WTC11 (cell line): Measurements from ENCODE around the gene ELOVL5. TPM values are rescaled to one million over a fixed set of nuclear protein-coding genes. Genes with fewer than 3 reads are reported as not detected.
"Not testable (repeated sequence)": the region's sequence is repeated elsewhere in the genome, so short reads cannot be mapped to it uniquely, and the experiment has no call there.

ENCODE experiments used
- ATAC-seq: fragments of 200-7000 bp; cut with Tn5 transposase; 2 replicates; pipeline ENCODE4 v1.10.0; 2021; ENCODE audit warnings: mild to moderate bottlenecking, moderate library complexity
- CTCF ChIA-PET: fragments of 300-600 bp; sonication (Branson Sonifier 250); formaldehyde crosslinking; loops from one replicate; lab custom pipeline; 2021; ENCODE audit warnings: antibody characterized with exemption; lab: Charles Lee
- POLR2A ChIA-PET: fragments of 350-600 bp; sonication (Branson Sonifier 250); formaldehyde crosslinking; loops from one replicate; lab custom pipeline; 2021; ENCODE audit warnings: antibody characterized with exemption; lab: Charles Lee
- DNase-seq: peaks from one replicate; pipeline ENCODE4 v3.0.0; 2021; ENCODE audit warnings: low spot score
- H3K27ac Mint-ChIP-seq: 2 replicates; pipeline ENCODE4 v1.8.0; 2021; ENCODE audit warnings: mixed read lengths
- H3K27me3 Mint-ChIP-seq: 2 replicates; pipeline ENCODE4 v1.8.0; 2021; ENCODE audit warnings: low read depth, mild to moderate bottlenecking, moderate library complexity, mixed read lengths
- H3K36me3 Mint-ChIP-seq: 2 replicates; pipeline ENCODE4 v1.8.0; 2021; ENCODE audit warnings: mixed read lengths
- H3K4me1 Mint-ChIP-seq: 2 replicates; pipeline ENCODE4 v1.8.0; 2022; ENCODE audit warnings: mixed read lengths
- H3K4me3 Mint-ChIP-seq: 2 replicates; pipeline ENCODE4 v1.8.0; 2021; ENCODE audit warnings: mild to moderate bottlenecking, moderate library complexity, mixed read lengths
- H3K9me3 Mint-ChIP-seq: 2 replicates; pipeline ENCODE4 v1.8.0; 2021; ENCODE audit warnings: mixed read lengths
- AFF4 ChIP-seq: sonication (generic); formaldehyde crosslinking; IDR thresholded peaks from 2 replicates; pipeline ENCODE4 v1.8.1; 2023; ENCODE audit warnings: mild to moderate bottlenecking, missing genetic modification reagents, borderline replicate concordance
- ATF1 ChIP-seq: sonication (generic); formaldehyde crosslinking; IDR thresholded peaks from 2 replicates; pipeline ENCODE4 v1.8.1; 2023; ENCODE audit warnings: mild to moderate bottlenecking, moderate library complexity, missing genetic modification reagents
- E2F1 ChIP-seq: sonication (generic); formaldehyde crosslinking; IDR thresholded peaks from 2 replicates; pipeline ENCODE4 v1.8.0; 2022; ENCODE audit warnings: mild to moderate bottlenecking, missing genetic modification reagents
- EMX1 ChIP-seq: fragments of 250-450 bp; sonication (Bioruptor Pico); IDR thresholded peaks from 2 replicates; pipeline ENCODE4 v1.8.0; 2021; ENCODE audit warnings: mild to moderate bottlenecking
- ESRRA ChIP-seq: sonication (generic); formaldehyde crosslinking; IDR thresholded peaks from 2 replicates; pipeline ENCODE4 v1.8.1; 2022; ENCODE audit warnings: mild to moderate bottlenecking, missing genetic modification reagents, borderline replicate concordance
- JAZF1 ChIP-seq: fragments of 250-450 bp; sonication (Bioruptor Pico); IDR thresholded peaks from 2 replicates; pipeline ENCODE4 v1.9.0; 2021; ENCODE audit warnings: moderate library complexity, mild to moderate bottlenecking, inconsistent platforms
- KAT7 ChIP-seq: sonication (generic); formaldehyde crosslinking; IDR thresholded peaks from 2 replicates; pipeline ENCODE4 v1.8.1; 2023; ENCODE audit warnings: missing genetic modification reagents, mild to moderate bottlenecking, borderline replicate concordance
- NFE2L1 ChIP-seq: sonication (generic); formaldehyde crosslinking; IDR thresholded peaks from 2 replicates; pipeline ENCODE4 v1.8.1; 2023; ENCODE audit warnings: missing genetic modification reagents
- NFYB ChIP-seq: sonication (generic); formaldehyde crosslinking; conservative IDR thresholded peaks from 2 replicates; pipeline ENCODE4 v1.8.0; 2022; ENCODE audit warnings: low read depth, missing genetic modification reagents
- NR3C1 ChIP-seq: sonication (generic); formaldehyde crosslinking; conservative IDR thresholded peaks from 2 replicates; pipeline ENCODE4 v1.8.1; 2023; ENCODE audit warnings: low read depth, mild to moderate bottlenecking, missing genetic modification reagents
- RORB ChIP-seq: fragments of 250-450 bp; sonication (Bioruptor Pico); IDR thresholded peaks from 2 replicates; pipeline ENCODE4 v1.9.0; 2021; ENCODE audit warnings: mild to moderate bottlenecking
- SP1 ChIP-seq: sonication (generic); formaldehyde crosslinking; conservative IDR thresholded peaks from 2 replicates; pipeline ENCODE4 v1.8.1; 2022; ENCODE audit warnings: missing genetic modification reagents
- TP53 ChIP-seq: sonication (generic); formaldehyde crosslinking; IDR thresholded peaks from 2 replicates; pipeline ENCODE4 v1.8.1; 2023; ENCODE audit warnings: mild to moderate bottlenecking, missing genetic modification reagents
- ZBTB21 ChIP-seq: sonication (generic); formaldehyde crosslinking; IDR thresholded peaks from 2 replicates; pipeline ENCODE4 v1.8.1; 2023; ENCODE audit warnings: mild to moderate bottlenecking, missing genetic modification reagents, borderline replicate concordance
- ZNF219 ChIP-seq: sonication (generic); formaldehyde crosslinking; IDR thresholded peaks from 2 replicates; pipeline ENCODE4 v1.8.0; 2023; ENCODE audit warnings: missing genetic modification reagents, mild to moderate bottlenecking, borderline replicate concordance
- ZNF423 ChIP-seq: fragments of 250-450 bp; sonication (Bioruptor Pico); IDR thresholded peaks from 2 replicates; pipeline ENCODE4 v2.1.2; 2022; ENCODE audit warnings: mild to moderate bottlenecking, moderate library complexity
- ZNF671 ChIP-seq: fragments of 250-450 bp; sonication (Bioruptor Pico); IDR thresholded peaks from 2 replicates; pipeline ENCODE4 v1.8.0; 2021; ENCODE audit warnings: mild to moderate bottlenecking
- total RNA-seq: library from RNA; stranded (reverse); gene quantifications from 3 replicates; pipeline ENCODE4 v1.2.3, GENCODE V29; 2021
- TF ChIP-seq, protein P1 (sequence below): fragments of 250-450 bp; sonication (Bioruptor Pico); IDR thresholded peaks from 2 replicates; pipeline ENCODE4 v1.9.0; 2021; ENCODE audit warnings: mild to moderate bottlenecking
- TF ChIP-seq, protein P2 (sequence below): sonication (generic); formaldehyde crosslinking; IDR thresholded peaks from 2 replicates; pipeline ENCODE4 v1.8.0; 2023; ENCODE audit warnings: missing genetic modification reagents
- TF ChIP-seq, protein P3 (sequence below): sonication (generic); formaldehyde crosslinking; IDR thresholded peaks from 2 replicates; pipeline ENCODE4 v1.8.1; 2023; ENCODE audit warnings: mild to moderate bottlenecking, missing genetic modification reagents, moderate library complexity
- TF ChIP-seq, protein P4 (sequence below): sonication (generic); formaldehyde crosslinking; IDR thresholded peaks from 2 replicates; pipeline ENCODE4 v1.8.1; 2022; ENCODE audit warnings: missing genetic modification reagents, borderline replicate concordance

Gene ELOVL5
- total RNA-seq, 1 experiment from 2014 or later: 122 TPM

DNA sequence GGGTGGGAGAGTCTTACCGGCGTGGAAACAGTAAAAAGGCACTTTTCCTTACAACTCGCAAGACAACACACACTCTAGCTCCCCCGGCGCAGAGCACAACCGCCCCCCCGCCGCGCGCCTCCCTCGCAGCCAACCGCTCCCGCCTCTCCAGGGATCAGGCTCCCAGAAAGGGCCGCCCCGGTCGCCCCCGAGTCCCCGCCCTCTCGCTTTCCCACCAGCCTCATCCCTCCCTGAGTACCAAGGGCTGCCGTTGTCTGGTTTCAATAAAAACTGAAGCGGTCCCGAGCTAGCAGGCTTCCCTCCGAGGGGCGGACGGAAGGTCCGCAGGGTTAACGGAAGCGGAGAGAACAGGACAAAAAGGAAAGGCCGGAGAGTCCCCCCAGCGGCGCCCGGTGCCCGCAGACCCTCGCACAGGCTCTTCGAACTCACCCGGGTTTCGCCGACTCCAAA is 804 bp downstream of the ELOVL5 start:
- CTCF ChIA-PET: interaction anchor here (0.6 to 1.8 kb wide), 3 partner anchors 12 to 447 kb away, joined by 3 to 6 read pairs (median 4); partner anchors contain the start of gene LRRC1
- peaks cover 28% of the 10 kb centered on the region for H3K27me3 Mint-ChIP-seq

GRCh38 chr6:53347250-53347920 is 1.4 kb downstream of the ELOVL5 start:
- Mint-ChIP-seq H3K9me3 (no peaks in the 10 kb centered on the region), H3K27ac (peak overlapping the region; percentile 65), H3K36me3 (peaks cover 5% of the 10 kb centered on the region; the same call in 1 of the 2 replicates), H3K27me3 (peaks cover 23% of the 10 kb centered on the region), H3K4me1 (peaks cover 49% of the 10 kb centered on the region), H3K4me3 (peak overlapping the region; percentile 90)
- ChIA-PET CTCF (interaction anchor here (0.6 to 1.8 kb wide), 3 partner anchors 12 to 448 kb away, joined by 3 to 6 read pairs (median 4); partner anchors contain the start of gene LRRC1), POLR2A (interaction anchor here (0.6 to 2.2 kb wide), 2 partner anchors 12 to 96 kb away, joined by 3 to 11 read pairs; no protein-coding TSS in a partner anchor)
- TF ChIP-seq JAZF1 (CRISPR knock-in tag) (no peak), NFE2L1 (CRISPR knock-in tag) (no peak), ZNF423 (no peak), KAT7 (no peak), ZBTB21 (CRISPR knock-in tag) (no peak), E2F1 (CRISPR knock-in tag) (no peak), NR3C1 (CRISPR knock-in tag) (no peak), ESRRA (CRISPR knock-in tag) (no peak), AFF4 (CRISPR knock-in tag) (no peak), SP1 (no peak), EMX1 (CRISPR knock-in tag) (no peak), ATF1 (CRISPR knock-in tag) (no peak), ZNF219 (CRISPR knock-in tag) (no peak), RORB (CRISPR knock-in tag) (no peak), TP53 (CRISPR knock-in tag) (no peak)
- TF ChIP-seq, protein P1, sequence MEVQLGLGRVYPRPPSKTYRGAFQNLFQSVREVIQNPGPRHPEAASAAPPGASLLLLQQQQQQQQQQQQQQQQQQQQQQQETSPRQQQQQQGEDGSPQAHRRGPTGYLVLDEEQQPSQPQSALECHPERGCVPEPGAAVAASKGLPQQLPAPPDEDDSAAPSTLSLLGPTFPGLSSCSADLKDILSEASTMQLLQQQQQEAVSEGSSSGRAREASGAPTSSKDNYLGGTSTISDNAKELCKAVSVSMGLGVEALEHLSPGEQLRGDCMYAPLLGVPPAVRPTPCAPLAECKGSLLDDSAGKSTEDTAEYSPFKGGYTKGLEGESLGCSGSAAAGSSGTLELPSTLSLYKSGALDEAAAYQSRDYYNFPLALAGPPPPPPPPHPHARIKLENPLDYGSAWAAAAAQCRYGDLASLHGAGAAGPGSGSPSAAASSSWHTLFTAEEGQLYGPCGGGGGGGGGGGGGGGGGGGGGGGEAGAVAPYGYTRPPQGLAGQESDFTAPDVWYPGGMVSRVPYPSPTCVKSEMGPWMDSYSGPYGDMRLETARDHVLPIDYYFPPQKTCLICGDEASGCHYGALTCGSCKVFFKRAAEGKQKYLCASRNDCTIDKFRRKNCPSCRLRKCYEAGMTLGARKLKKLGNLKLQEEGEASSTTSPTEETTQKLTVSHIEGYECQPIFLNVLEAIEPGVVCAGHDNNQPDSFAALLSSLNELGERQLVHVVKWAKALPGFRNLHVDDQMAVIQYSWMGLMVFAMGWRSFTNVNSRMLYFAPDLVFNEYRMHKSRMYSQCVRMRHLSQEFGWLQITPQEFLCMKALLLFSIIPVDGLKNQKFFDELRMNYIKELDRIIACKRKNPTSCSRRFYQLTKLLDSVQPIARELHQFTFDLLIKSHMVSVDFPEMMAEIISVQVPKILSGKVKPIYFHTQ (CRISPR knock-in tag): no peak
- TF ChIP-seq, protein P2, sequence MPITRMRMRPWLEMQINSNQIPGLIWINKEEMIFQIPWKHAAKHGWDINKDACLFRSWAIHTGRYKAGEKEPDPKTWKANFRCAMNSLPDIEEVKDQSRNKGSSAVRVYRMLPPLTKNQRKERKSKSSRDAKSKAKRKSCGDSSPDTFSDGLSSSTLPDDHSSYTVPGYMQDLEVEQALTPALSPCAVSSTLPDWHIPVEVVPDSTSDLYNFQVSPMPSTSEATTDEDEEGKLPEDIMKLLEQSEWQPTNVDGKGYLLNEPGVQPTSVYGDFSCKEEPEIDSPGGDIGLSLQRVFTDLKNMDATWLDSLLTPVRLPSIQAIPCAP: no peak
- DNase-seq (no peak), ATAC-seq (no peak; the same call in 1 of the 2 replicates)

More for the DNA sequence above, 804 bp downstream of the ELOVL5 start:
- ATAC-seq: peak; percentile 63
- H3K36me3 Mint-ChIP-seq: peaks cover 5% of the 10 kb centered on the region; the same call in 1 of the 2 replicates
- H3K9me3 Mint-ChIP-seq: no peaks in the 10 kb centered on the region
- H3K4me3 Mint-ChIP-seq: peak overlapping the region; percentile 90
- H3K4me1 Mint-ChIP-seq: peaks cover 46% of the 10 kb centered on the region
- POLR2A ChIA-PET: interaction anchor here (0.6 to 2.2 kb wide), 2 partner anchors 12 to 97 kb away, joined by 3 to 11 read pairs; no protein-coding TSS in a partner anchor
- H3K27ac Mint-ChIP-seq: peak overlapping the region; percentile 89
- DNase-seq: peak; percentile 64
- no peak for TF ChIP-seq ZNF671 (CRISPR knock-in tag)
- TF ChIP-seq, protein P3, sequence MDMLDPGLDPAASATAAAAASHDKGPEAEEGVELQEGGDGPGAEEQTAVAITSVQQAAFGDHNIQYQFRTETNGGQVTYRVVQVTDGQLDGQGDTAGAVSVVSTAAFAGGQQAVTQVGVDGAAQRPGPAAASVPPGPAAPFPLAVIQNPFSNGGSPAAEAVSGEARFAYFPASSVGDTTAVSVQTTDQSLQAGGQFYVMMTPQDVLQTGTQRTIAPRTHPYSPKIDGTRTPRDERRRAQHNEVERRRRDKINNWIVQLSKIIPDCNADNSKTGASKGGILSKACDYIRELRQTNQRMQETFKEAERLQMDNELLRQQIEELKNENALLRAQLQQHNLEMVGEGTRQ (CRISPR knock-in tag): no peak
- TF ChIP-seq, protein P4, sequence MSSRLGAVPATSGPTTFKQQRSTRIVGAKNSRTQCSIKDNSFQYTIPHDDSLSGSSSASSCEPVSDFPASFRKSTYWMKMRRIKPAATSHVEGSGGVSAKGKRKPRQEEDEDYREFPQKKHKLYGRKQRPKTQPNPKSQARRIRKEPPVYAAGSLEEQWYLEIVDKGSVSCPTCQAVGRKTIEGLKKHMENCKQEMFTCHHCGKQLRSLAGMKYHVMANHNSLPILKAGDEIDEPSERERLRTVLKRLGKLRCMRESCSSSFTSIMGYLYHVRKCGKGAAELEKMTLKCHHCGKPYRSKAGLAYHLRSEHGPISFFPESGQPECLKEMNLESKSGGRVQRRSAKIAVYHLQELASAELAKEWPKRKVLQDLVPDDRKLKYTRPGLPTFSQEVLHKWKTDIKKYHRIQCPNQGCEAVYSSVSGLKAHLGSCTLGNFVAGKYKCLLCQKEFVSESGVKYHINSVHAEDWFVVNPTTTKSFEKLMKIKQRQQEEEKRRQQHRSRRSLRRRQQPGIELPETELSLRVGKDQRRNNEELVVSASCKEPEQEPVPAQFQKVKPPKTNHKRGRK (CRISPR knock-in tag): no peak
- TF ChIP-seq SP1: 0 out of 2 replicates have a peak, but pooled peaks have one; percentile 17
- TF ChIP-seq NFYB (CRISPR knock-in tag): no peak

DNA sequence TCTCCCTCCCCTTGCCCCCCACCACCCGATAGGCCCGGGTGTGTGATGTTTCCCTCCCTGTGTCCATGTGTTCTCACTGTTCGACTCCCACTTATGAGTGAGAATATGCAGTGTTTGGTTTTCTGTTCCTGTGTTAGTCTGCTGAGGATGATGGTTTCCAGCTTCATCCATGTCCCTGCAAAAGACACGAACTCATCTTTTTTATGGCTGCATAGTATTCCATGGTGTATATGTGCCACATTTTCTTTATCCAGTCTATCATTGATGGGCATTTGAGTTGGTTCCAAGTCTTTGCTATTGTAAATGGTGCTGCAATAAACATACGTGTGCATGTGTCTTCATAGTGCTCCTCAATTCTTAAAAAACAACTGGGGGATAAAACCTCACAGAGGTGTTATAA is 2.7 kb downstream of the ELOVL5 start:
- H3K4me1 Mint-ChIP-seq: peaks cover 61% of the 10 kb centered on the region
- H3K36me3 Mint-ChIP-seq, DNase-seq, H3K9me3 Mint-ChIP-seq, CTCF ChIA-PET, ATAC-seq, H3K27ac Mint-ChIP-seq, POLR2A ChIA-PET: not testable (repeated sequence)
- peak overlapping the region; percentile 90 for H3K4me3 Mint-ChIP-seq
- H3K27me3 Mint-ChIP-seq: peaks cover 22% of the 10 kb centered on the region
